Activated naive CD4-positive, alpha-beta T cell treated with Interleukin-2 at 50 U/mL for 16 hours (primary cell): Measurements from ENCODE around the gene GPRC5C.

Experiments used
- DNase-seq: peaks from one replicate; pipeline ENCODE4 v3.0.0-alpha.2; 2020

The GPRC5C gene

GRCh38 chr17:74433421-74434121, 1.7 kb downstream of the GPRC5C start:
- DNase-seq = no peak

GRCh38 chr17:74435775-74436359, 4.0 kb downstream of the GPRC5C start:
- no peak for DNase-seq

- peak; percentile 16 for DNase-seq
These were observed 5.8 kb downstream of the GPRC5C start for GRCh38 chr17:74437702-74438101.

GRCh38 chr17:74439691-74440567, 8.0 kb downstream of the GPRC5C start:
- DNase-seq = no peak

DNA sequence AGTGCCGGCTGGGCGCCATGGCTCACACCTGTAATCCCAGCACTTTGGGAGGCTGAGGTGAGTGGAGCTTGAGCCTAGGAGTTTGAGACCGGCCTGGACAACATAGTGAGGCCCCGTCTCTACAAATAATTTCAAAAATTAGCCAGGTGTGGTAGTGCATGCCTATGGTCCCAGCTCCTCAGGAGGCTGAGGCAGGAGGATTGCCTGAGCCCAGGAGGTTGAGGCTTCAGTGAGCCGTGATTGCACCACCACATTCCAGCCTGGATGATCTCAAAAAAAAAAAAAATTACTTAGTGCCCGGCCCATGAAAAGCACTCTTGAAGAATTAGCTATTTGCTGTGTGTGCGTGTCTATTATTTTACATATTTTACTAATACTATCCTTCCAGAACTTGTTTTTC, 9.6 kb downstream of the GPRC5C start:
- DNase-seq = no peak

GRCh38 chr17:74442291-74442669, 10.4 kb downstream of the GPRC5C start:
- no peak for DNase-seq

- DNase-seq = peak; percentile 18
These were observed 11.0 kb downstream of the GPRC5C start for GRCh38 chr17:74442670-74443515.

GRCh38 chr17:74443516-74444296, 11.8 kb downstream of the GPRC5C start:
- no peak for DNase-seq

- no peak for DNase-seq
These were observed 12.5 kb downstream of the GPRC5C start for GRCh38 chr17:74444406-74444805.

- no peak for DNase-seq
These were observed 13.3 kb downstream of the GPRC5C start for GRCh38 chr17:74445158-74445557.

GRCh38 chr17:74446551-74447500, 14.9 kb downstream of the GPRC5C start:
- DNase-seq = peak; percentile 47

DNA sequence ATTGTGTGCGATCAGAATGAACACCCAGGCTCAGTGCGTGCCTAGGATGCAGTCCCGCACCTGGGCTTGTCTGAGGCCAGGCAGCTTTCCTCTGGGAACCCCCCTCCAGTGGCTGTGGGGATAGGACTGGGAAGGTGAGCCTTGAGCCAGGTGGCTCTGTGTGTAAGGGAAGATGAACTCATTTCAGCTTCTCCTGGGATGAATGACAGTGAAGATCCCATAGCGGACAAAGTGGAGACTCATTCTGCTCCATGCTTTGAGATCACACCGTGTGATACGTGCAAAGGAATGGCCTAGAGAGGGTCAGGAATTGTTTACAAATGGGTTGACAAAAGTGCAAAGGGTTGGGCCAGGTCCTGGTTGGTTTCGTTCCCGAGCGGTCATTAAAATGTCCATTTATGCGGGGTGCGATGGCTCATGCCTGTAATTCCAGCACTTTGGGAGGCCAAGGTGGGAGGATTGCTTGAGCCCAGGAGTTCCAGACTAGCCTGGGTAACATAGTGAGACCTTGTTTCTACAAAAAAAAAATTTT, 15.8 kb downstream of the GPRC5C start:
- no peak for DNase-seq

GRCh38 chr17:74448756-74449155, 16.9 kb downstream of the GPRC5C start:
- DNase-seq = no peak

GRCh38 chr17:74449306-74449705, 17.4 kb downstream of the GPRC5C start:
- DNase-seq = no peak

DNA sequence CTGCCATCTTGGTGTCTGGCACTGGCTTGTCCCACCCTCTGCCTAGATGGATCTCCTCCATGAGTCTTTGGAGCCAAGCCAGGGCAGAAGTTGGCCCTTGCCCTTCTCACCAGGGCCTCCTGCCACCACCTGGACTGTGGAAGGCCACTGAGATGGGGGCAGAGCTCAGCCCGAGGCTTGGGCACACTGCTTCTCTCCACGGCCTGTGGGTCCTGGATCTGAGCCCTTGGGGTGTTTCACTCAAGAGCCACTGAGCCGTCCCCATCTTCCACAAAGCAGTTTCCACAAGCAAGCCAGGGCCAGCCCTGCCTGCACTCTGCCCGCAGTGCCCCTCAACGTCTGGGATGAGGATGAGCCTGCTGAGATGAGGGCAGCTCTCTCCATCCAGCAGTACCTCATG, 17.9 kb downstream of the GPRC5C start:
- no peak for DNase-seq

DNA sequence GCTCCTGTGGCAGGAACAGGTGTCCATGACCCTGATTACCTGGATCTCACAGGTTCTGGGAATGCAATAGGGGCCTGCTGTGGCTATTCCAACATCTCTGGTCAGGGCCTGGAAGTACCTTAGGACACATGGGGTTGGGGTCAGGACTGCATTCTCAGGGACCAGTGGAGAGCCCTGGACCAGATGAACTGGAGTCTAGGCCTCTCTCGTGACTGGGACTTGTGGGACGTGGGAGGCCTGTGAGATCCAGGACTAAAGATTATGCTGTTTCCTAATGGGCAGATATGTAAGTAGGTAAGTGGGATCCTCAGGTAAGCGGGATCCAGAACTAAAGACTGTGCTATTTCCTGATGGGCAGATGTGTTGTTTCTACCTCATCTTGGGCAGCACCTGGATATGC, 18.3 kb downstream of the GPRC5C start:
- DNase-seq = no peak

GRCh38 chr17:74450925-74451403, 19.1 kb downstream of the GPRC5C start:
- no peak for DNase-seq

- DNase-seq = no peak
These were observed 19.7 kb downstream of the GPRC5C start for GRCh38 chr17:74451557-74451956.

GRCh38 chr17:74452033-74452840, 20.3 kb downstream of the GPRC5C start:
- DNase-seq = no peak
